ENCODE data around the gene NAA40.

The NAA40 gene

DNA sequence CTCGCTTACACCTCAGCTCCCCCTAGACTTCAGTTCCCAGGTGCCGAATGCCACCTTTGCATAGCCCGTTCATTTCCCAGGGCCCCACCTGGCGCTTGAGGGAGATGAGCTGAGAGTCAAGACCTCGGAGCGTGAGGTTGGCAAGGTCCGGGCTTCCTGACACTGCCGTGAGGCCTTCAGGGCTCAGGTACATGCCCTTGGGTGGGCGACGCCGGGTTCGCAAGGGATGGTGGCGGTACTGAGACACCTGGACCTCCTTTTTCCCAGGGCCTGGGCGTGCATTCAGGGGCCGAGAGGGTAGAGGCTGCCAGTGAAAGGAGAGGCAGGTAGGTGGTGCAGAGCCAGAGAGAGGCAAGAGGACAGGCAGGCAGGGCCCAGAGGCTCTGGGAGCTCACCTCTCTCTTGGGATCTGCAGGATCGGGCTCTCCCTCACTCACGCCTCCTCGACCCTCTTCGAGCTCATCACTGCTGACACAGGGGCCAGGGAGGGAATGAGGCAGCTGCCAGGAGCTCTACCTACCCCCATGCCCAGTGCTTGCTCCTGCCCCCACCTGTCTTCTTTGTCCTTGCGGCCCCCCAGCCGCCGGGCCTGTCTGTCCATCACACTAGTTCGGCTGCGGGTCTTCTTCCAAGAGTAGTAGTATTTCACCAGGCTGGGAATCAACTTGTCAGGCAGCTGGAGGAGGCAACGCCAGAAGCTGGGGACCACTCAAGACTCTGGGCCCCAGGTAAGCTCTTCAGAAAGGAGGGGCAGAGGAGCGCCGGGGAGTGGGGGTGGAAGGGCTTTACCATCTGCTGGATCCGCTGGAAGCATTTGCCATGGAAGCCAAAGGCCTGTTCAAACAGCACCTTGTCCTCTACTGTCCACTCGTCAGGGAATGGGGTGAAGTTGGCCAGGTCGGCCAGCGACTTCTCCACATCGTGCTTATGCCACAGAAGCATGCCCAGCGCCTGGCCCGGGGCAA, 24.7 kb upstream of the NAA40 start:
- no peak for DNase-seq

DNA sequence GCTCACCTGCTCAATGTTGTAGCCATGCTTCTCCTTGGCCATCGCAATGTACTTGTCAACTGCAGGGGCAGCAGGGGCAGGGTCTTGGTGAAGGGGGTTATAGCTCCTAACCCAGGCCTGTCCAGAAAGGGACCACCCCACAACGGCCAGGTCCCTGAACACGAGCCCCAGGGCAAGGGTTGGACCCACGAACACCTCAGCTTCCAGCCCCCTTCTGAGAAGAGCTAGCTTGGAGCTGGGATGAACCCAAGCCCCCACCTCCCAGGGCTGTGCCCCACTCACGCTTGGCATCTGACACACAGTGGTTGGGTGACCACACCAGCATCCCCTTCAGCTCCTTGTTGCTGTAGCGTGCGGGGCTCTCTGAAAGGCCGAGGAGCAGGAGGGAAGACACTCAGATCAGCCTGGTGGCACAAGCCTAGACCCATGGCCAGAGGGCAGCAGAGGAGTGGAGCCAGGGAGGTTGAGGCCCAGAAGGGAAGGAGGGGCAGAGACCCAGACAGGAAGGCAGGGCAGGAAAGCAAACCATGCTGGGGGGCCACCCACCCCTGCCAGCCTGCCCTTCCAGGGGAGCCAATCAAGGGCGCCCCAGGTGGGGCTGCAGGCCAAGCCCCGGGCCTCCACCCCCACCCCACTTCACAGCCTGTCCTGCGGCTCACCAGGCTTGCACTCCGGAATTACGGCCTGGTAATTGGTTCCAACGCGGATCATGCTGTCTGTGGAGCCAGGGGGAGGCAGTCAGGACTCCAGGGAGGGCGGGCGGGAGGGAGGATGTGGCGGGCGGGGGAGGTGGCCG, 23.7 kb upstream of the NAA40 start:
- no peak for DNase-seq

DNA sequence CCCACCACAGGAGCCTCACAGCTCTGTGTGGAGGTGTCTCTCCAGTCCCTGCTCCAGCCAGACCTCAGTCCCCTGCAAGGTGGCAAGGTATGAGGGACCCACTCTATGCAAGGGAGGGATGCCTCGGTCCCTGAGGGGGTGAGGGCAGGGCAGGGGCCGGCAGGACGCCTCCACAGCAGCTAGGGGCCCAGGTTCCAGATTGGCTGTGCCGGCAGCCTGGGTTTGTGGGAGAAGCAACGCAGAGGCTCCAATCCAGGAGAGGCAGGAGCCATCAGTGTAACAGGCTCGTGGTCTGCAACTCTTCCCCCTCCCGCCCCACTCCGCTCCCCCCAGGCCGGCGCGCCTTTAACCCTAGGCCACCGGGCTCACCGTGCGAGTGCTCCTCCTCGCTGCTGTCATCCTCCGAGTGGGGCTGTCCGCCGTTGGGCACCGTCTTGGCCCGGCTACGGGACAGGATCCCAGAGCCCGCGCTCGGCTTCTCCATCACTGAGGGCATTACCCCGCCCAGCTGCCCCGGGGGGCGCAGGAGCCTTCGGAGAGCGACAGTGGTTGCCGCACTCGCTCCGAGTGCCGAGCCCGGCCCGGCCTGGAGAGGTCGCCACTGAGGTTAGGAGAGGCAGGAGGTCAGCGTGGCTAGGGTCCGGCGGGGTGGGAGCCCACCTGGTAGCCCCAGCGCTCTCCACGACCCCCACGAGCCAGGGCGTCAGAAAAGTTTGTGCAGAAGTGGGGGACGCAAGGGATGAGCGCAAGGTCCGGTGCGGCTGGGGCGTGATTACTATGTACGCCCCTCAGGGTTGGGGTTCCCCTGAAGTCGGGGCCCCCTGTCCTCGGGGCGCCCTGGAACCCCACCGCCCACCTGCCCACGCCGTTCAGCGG, 22.6 kb upstream of the NAA40 start:
- DNase-seq, result no peak

DNA sequence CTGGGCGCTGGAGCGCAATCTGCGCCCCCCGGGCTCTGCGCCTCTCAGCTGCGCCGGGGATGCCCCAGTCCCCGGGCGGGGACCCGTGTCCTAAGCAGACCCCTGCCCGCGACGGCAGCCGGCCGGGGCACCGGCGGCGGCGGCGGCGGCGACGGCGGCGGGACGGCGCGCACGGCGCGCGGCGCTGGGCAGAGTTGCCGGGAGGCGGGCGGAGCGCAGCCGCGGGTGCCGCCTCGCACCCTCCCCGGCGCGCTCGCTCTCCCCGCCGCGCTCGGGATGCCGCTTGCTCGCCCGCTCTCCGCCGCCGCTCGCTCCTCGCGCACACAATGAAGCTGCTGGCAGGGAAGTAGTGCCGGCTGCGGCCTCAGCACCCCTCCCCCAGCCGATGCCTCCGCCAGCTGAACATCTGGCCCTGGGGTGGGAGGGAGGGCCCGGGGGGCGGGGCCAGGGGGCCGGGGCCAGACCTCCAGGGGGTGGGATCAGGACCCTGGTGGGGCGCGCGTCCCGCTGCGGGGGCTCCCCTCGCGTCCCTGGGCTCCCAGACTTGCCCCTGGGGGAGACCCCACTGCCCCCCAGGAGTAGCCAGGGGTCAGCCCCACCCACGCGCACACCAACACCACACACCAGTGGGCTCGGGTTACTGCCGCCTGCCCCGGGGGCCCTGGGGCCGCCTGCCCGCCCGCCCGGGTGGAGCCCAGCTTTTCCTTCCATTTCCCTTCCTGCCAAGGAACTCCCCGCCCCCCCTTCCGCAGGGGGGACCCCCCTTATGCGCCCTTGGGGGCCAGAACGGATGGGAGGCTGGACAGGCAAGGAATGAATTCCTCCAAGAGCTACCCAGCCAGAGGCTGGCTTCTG, 21.7 kb upstream of the NAA40 start, which contains the start of gene RCOR2:
Gene RCOR2, minus strand, starts transcription at position 328 of the 855 bp plus-strand sequence. CDS start 708 bp downstream, outside the sequence.
- DNase-seq, result peak; percentile 32

DNA sequence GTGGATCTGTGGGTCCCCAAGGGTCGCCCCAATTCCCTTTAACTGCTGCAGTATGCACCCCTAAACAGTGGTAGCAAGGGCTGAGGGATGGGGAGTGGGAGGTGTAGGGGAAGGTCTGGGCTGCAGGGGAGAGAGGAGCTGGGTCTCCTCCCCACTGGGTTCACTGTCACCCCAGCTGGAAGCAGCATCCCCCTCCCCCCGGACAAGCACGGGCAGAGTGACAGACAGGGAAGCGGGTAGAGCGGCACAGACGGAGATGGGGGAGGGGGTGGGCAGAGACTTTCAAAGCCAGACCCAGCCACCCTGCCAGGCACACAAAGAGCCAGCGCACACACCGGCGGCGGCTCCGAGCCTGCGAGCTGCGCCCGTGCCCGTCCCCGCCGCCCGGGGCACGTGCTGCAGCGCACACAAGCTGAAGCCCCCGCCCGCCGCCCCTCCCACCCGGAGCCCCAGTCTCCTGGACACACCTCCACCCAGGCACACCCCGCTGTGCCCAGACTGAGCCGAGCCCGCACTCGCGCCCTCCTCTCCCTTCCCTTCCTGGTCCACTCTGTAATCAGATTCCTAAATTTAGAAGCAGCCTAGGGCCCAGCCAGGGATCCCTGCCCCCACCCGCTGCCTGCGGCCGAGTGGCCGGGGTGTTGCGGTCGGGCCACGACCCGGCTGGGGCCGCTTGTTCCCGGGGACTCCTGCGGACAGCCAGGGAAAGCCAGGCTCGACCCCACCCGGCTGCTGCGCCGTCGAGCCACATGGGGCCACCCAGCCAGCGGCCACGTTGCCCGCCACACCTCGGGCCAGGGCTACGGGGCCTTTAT, 20.9 kb upstream of the NAA40 start:
- peak; percentile 22 for DNase-seq

DNA sequence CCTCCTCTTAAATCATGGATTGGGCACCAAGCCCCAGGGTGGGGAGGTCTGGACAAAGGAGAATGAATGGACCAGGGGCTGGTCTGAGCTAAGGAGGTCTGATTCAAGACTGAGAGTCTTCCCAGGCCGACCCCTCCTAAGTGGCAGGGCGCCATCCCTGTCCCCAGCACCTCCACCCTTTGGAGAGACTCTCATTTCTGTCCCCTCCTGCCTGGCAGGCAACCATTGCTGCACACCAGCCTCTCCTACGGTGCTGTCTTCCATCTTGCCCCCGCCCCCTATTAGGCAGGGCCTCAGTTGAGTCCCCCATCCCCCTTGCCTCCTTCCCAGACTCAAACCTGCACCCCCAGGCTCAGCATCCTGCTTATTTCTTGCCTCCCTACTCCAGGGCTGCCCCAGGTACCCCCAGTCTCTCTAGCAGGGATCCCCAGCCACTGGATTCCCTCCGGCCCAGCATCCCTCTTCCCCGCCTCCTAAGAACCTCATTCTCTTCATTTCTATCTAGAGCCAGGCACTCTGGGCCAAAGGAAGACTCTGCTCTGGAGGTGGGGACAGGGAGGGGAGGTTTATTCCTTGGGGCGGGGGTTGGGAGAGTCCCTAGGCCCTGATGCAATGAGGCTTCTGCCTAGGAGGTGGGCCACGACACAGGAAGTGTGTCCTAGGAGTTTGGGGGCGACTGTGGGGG, 20.2 kb upstream of the NAA40 start:
- DNase-seq, result no peak

DNA sequence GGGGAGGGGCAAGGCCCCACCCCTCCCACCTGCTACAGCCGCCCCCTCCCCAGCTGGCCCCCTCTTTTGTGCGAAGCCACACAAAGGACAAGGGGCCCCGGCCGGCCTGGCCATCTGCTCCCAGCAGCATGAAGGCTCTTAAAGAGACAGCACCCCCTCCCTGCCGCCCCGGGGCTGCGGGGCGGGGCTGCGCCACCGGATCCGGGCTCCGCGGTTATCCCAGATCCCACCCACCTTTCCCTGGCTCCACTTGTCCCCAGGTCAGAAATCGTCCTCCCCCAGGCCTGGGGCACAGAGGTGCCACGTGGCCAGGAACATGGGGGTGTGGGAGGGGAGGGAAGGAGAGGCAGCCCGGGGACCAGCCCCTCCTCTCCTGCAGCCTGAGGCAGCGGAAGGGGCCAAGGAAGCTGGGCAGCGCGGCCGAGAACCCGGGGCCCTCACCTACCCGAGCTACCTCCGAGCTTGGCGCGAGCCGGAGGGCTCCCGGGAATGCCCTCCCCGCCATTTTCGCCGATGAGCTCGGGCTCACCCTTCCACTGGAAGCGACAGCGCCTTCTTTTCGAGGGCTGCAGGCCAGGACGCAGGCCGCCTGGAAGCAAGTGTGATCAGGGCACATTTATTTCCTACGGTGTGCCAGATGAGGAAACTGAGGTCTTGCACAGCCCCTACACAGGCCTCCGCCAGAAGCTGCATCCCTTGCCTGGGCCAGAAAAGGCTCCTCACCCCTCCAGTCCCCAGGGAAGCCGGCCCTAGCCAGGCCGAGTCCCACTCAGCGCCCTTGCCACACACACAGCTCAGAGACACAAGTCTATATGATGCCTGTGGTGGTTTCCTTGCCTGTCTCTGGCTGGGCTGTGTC, 19.3 kb upstream of the NAA40 start:
- DNase-seq, result no peak

DNA sequence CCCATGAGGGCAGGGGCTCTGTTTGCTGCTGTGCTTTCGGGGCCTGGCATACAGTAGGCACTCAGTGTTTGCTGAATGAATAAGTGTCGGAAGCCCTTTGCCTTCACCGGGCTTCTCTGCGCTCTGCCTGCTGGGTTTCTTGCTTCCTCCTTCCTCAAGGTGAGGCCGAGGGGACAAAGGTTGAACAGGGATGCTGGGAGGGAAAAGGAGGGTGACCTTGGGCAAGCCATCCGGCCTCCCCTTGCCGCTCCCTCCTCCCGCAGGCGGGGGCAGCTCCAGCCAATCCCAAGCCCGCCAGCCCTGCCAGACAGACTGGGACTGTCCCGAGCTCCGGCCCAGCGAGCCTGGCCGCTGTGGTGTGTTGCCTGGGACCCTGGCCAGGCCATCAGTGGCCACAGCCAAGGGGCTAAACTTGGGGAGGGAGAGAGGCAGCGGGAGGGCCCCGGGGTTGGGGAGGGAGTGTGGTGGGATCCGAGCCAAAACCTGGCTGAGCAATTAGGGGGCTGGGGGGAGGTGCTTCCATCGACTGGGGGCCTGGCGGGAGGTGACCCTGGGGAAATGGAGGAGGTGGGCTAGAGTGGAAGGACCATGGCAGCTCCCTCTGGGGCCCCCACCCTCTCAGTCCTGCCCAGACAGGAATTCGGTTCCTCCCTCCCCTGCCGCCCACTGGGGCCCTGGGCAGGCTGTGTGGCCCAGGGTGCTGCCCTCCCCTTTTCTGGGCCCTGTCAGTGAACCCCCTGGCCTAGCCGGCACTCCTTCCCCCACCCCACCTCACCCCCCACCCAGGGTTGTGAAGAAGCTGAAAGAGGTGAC, 18.5 kb upstream of the NAA40 start:
- no peak for DNase-seq

DNA sequence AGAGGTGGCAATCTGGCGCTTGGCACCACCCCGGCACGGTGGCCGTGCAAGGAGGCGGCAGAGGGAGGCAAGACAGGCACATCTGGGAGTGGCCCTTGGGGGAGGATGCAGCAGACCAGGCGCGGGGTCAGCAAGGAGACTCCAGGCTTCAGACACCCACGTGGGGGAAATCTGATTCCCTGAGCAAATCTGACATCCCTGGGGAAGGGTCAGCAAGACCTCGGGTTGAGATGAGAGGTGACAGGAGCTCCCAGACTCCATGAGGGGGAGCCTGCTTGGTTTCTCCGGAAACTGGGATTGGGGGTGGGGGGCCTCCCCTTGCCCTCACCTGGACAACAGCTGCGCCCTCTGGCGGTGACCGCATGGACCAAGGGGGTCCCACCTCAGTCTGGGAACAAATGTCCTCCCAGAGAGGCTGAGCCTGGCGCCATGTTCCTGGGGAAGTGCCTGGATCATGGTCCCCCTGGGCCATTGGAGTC, 17.8 kb upstream of the NAA40 start:
- no peak for DNase-seq

DNA sequence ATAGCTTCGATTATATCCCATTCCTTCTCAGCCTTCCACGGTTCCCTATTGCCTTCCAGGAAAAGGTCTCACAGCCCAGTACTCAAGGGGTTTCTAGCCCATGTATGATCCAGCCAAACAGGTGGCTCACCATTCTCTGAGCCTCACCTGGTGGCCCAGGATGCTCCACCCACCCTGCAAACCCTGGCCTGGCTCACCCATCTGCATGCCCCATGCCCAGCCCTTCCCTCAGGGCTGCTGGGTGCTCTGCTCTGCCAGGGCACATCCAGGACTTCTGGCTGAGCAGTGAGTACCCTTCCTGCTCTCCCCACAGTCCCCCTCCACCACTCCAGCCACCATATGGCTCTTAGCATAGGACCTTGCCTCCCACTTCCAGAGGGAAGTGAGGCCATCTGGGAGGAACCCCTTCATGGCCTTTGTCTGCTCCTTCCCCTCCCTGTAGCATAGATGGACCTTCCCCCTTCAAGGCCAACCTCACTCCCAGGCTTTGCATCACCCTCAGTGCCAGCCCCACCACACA, 16.1 kb upstream of the NAA40 start:
- no peak for DNase-seq

DNA sequence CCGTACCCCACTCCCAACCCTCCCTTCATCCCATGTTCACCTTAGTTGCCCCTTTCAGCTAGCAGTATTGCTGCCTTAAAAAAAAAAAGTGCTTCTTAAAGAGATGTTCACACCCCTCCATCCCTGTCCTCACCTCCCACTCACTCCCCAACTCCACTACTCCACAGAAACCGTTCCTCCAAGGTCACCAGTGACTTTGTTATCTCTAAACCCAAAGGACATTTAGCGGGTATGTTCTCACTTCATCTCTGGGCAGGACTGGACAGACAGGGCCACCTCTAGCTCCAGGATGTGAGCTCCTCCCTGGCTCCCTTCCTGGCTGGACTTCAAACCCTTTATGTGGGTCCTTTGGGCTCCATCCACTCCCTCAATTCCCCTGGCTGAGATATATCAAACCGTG, 15.5 kb upstream of the NAA40 start:
- DNase-seq, result no peak

DNA sequence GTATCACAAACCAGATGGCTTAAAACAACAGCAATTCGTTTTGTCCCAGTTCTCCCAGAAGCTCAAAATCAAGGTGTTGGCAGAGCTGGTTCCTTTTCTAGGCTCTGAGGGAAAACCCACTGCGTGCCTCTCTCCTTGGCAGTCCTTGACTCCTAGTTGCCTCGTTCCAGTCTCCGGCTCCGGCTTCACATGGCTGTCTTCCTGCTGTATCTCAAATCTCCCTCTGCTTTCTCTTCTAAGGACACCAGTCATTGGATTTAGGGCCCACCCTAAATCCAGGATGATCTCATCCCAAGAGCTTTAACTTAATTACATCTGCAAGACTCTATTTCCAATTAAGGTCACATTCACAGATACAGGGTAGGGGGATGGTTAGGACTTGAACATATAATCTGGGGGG, 9.2 kb upstream of the NAA40 start:
- DNase-seq, result no peak

DNA sequence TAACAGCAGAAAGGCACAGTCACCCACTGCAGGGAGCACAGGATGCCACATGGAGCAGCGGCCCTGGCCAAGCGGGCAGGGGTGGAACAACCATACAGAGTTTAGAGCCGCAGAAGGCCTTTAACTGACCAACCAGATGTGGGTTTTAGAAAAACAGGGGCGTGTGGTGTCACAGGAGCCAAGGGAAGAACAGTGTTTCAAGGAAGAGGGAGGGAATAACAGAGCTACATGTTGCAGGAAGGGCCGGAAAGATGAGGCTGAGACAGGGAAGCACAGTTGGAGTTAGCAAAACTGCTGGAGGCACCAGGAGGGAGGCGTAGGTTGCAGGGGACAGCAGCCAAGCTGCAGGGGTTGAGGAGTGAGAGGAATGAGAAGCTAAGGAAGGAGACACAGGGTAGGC, 7.8 kb upstream of the NAA40 start:
- no peak for DNase-seq

DNA sequence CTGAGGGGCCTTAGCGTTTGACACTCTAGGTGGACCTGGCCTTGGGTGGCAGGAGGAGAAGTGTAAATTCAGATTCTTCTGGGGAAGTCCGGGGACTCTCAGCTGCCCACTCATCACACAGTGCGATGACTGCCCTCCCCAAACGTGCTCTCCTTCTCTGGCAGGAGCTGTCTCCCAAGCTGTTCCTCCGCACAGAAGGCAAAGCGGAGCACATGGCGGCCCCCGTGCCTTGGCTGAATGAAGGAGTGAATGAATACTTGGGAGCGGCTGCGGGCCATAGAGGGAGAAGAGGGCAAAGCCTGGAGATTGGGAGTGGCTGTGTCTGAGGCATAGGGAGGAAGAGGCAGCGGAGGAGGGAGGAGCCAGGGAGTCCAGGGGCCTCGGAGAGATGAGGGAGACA, 6.9 kb upstream of the NAA40 start:
- DNase-seq, result no peak

DNA sequence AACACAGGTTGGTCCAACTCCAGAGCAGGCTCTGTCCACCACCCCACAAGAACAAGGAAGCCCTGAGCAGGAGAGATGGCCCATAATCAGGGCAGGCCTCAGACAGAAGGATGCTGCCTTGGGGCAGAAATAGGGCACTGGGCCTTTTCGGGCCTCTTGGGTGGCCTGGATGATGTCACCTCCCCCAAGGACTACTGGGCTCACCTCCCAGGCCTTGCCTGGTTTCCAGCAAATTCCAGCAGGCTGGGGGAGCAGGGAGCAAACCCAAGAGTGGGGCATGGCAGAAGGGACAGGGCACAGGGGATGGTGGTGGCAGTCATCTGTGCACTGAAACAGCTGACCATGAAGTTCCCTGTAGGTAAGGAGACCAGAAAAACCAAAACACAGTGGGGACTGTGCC, 5.3 kb upstream of the NAA40 start:
- no peak for DNase-seq

DNA sequence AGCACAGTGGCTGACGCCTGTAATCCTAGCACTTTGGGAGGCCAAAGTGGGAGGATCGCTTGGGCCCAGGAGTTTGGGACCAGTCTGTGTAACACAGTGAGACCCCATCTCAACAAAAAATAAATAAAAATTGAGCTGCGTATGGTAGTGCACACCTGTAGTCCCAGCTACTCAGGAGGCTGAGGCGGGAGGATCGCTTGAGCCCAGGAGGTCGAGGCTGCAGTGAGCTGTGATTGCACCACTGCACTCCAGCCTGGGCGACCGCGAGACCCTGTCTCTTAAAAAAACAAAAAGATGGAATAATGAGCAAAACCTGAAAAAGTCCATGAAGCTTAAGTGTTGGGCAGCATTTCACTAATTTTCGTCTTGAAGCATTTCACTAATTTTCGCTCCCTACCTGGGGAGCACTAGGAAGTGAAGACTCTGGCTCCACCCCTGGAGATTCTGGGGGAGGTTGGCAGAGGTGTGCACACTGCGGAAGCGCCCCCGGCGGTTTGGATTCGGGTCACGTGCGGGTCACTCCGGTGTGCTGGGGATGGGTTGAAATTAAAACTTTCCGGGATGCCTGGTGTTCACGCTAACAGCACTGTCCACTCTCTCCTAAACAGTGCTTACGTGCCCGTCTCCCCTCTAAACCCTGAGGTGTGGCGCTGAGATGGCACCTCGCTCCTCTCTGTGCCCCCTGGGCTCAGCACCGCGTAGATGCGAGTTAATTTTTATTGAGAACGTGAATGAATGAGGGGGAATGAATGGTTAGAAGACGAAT, 906 bp upstream of the NAA40 start:
- DNase-seq, result no peak

DNA sequence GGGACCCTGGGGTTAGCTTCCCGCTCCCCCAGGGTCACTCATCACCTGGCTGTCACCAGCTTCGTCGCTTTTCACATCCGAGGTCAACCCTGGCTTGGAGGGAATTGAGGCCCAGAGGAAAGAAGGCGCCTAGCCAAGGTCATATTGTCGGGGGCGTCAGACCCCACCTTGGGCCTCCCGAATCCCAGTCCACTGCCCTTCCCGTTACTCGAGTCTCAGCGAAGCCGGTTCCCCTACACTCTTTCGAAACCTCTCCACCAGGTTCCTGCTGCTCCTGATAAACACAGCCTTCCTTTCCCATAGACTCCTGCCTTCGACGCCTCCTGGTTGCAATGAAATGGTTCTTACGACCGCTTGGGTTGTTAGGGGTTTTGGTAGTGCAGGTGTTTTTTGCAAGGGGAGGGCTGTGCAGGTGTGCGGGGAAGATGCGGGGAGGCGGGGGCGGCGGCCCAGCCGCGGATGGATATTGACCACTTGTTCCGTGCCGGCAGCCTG, 642 bp downstream of the NAA40 start:
- DNase-seq, result no peak

Data from effector CD4-positive, alpha-beta T cell (primary cell).